ENCODE results near the gene MPI.

DNA sequence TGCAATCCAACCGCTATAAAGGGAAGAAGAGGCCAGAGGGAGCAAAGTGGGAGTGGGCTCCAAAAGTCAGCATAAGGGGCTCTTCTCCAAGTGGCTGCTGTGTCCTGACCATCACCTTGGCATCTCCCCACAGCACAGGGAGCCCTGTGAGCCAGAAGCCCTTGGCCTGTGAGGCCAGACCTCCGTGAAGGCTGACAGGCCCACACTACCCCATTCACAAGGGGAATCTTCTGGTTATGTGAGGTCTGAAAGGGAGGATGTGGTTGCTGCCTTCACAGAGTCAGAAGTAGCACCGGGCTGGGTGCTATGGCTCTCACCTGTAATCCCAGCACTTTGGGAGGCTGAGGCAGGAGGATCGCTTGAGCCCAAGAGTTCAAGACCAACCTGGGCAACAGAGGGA lies 44.3 kb upstream of the MPI start:
- no peak for TF ChIP-seq FOXM1 (IDR thresholded peaks at IDR 0.05; ENCODE audit: borderline replicate concordance)
- no peak for TF ChIP-seq ZNF384 (IDR thresholded peaks at IDR 0.05)
- TF ChIP-seq SP1 (IDR thresholded peaks at IDR 0.05), result no peak
- no peak for TF ChIP-seq LEF1 (IDR thresholded peaks at IDR 0.05; ENCODE audit: borderline replicate concordance)
- TF ChIP-seq ARNT (IDR thresholded peaks at IDR 0.05), result no peak
- TF ChIP-seq TARDBP (IDR thresholded peaks at IDR 0.05), result no peak
- no peak for TF ChIP-seq BHLHE40 (IDR thresholded peaks at IDR 0.05; ENCODE audit: borderline replicate concordance)
- no peak for TF ChIP-seq FOXA1 (IDR thresholded peaks at IDR 0.05)
- no peak for TF ChIP-seq SUZ12 (IDR thresholded peaks at IDR 0.05)
- TF ChIP-seq ELF4 (IDR thresholded peaks at IDR 0.05), result no peak
- TF ChIP-seq L3MBTL2 (conservative IDR thresholded peaks at IDR 0.05), result no peak

All from HEK293T (cell line).